Heart right ventricle (tissue), 16 donors: Measurements from ENCODE around the gene NRXN3. TPM values are rescaled to one million over a fixed set of nuclear protein-coding genes. Genes with fewer than 3 reads are reported as not detected.

Experiments used
- ATAC-seq, 8 donors: fragments of 200-7000 bp; cut with Tn5 transposase; one replicate each; pipeline ENCODE4 v1.9.1; 2020; ENCODE audit warnings: mild to moderate bottlenecking in 8 of 8, moderate library complexity in 8 of 8, moderate number of reproducible peaks in 1 of 8
- DNase-seq, 2 donors: peaks; one replicate each; pipeline ENCODE4 v3.0.0-alpha.2; 2020
- H3K27ac ChIP-seq, 10 donors: fragments of 200-600 bp; sonication (generic) in 2 of 10; one replicate each; pipeline versions ENCODE4 v1.5.0 to v1.8.0; 2020 to 2022; ENCODE audit warnings: mild to moderate bottlenecking in 3 of 10
- H3K27me3 ChIP-seq, 7 donors: fragments of 200-600 bp; one replicate each; pipeline ENCODE4 v1.8.0; 2021 to 2022; ENCODE audit warnings: mild to moderate bottlenecking in 2 of 7
- H3K36me3 ChIP-seq, 9 donors: fragments of 200-600 bp; sonication (generic) in 1 of 9; one replicate each; pipeline versions ENCODE4 v1.5.0 to v1.8.0; 2020 to 2022; ENCODE audit warnings: mild to moderate bottlenecking in 2 of 9
- H3K4me1 ChIP-seq, 9 donors: fragments of 200-600 bp; sonication (generic) in 1 of 9; one replicate each; pipeline versions ENCODE4 v1.5.0 to v1.8.0; 2020 to 2022; ENCODE audit warnings: mild to moderate bottlenecking in 4 of 9
- H3K4me3 ChIP-seq, 10 donors: fragments of 200-600 bp; sonication (generic) in 2 of 10; one replicate each; pipeline versions ENCODE4 v1.5.0 to v1.8.0; 2020 to 2022; ENCODE audit warnings: mild to moderate bottlenecking in 7 of 10, moderate library complexity in 2 of 10
- H3K9me3 ChIP-seq, 11 donors: fragments of 200-600 bp in 10 of 11; sonication (generic) in 2 of 11; one replicate each; pipeline versions ENCODE4 v1.5.0 to v1.8.0; 2013 to 2022; ENCODE audit warnings: mild to moderate bottlenecking in 2 of 11, control low read depth in 1 of 11, moderate library complexity in 1 of 11
- CTCF ChIP-seq, 9 donors: fragments of 200-600 bp; sonication (generic) in 2 of 9; IDR thresholded peaks; one replicate each; pipeline versions ENCODE4 v1.5.0 to v1.8.0; 2021 to 2022; ENCODE audit warnings: antibody characterized with exemption in 9 of 9, mild to moderate bottlenecking in 5 of 9, moderate library complexity in 1 of 9
- WGBS, 2 donors: extraction: QIAGEN DNeasy Blood & Tissue Kit; methylation state at CpG; one replicate each; pipeline ENCODE4 v1.1.7; 2013; ENCODE audit warnings: inconsistent platforms in 1 of 2; 5-methylcytosine and 5-hydroxymethylcytosine counted together
- intact Hi-C, 10 donors: fragments of 100-400 bp; cut with DNase I; formaldehyde crosslinking; loops; one replicate each; pipeline versions ENCODE4 v1.11.1 to v1.14.2; 2022
- polyA plus RNA-seq, 2 donors: library from polyadenylated mRNA; stranded (reverse); fragments of 200-250 nt; gene quantifications; one replicate each; pipeline ENCODE4 v1.2.3, GENCODE V29; 2013
- total RNA-seq, 10 donors: library from RNA; stranded (reverse); fragmentation: NEBNext Ultra II Directional in 3 of 10; extraction: Animal tissue kit (Norgen Biotek cat#: 25700) in 3 of 10; gene quantifications; one replicate each; pipeline versions ENCODE4 v1.2.1 to v1.2.4, GENCODE V29; 2021 to 2023
- donor health status: Arrhythmogenic right ventricular cardiomyopathy.
- donor health status: ischemic (EF 13 %, LVEDD 7.1; RV severe dilation, severe dysfunction).
- donor health status: healthy with polysubstance abuse.
- donor health status: DM: no; HTN: yes; CAD: no.
- donor health status: DM: no; HTN: no; CAD: no.
- donor health status: ischemic (EF 25% LVEDD 6.9; RV normal size, moderate dysfunction).
- donor health status: ischemic (EF 25% LVEDD 5.7; RV mildly dilated, moderate dysfunction).
- donor health status: healthy.
- donor health status: DM: yes; HTN: yes; CAD: no.
- donor health status: Ischemic cardiomyopathy.
- donor health status: ischemic (EF 35%, LVEDD 5.7; RV mildly dilated, moderate dysfunction).
- donor health status: nonischemic (EF 11% LVEDD 7.7; RV severe dilation, severe dysfunction).
- donor health status: DM: yes; HTN: yes; CAD: no.
- donor health status: PGD.
- donor health status: ischemic (EF 29% LVEDD 5.4; RV normal size, mild dysfunction).
- donor health status: nonischemic (EF 23%, LVEDD 6.1; RV moderate dilation, normal function).

The NRXN3 gene
- total and polyA plus RNA-seq, 12 donors = 0.23 to 1.8 (median 0.87) TPM

- H3K36me3 ChIP-seq = no peaks in the 10 kb centered on the region
- no peak for DNase-seq
- ATAC-seq = no peak
- intact Hi-C loops = no loop called here
- no peaks in the 10 kb centered on the region for H3K27me3 ChIP-seq
- no peak for TF ChIP-seq CTCF (IDR thresholded peaks at IDR 0.05)
- no peak overlapping the region for H3K27ac ChIP-seq
- peaks cover 0 to 4% (median 0%) of the 10 kb centered on the region in 11 donors for H3K9me3 ChIP-seq
- 82 to 91% methylated on average over 1 of the region's 1 CpG for WGBS, 2 donors
- no peak overlapping the region for H3K4me3 ChIP-seq
- H3K4me1 ChIP-seq = peaks cover 0 to 8% (median 0%) of the 10 kb centered on the region in 9 donors
These were observed 1417.7 kb downstream of the NRXN3 start for GRCh38 chr14:79587875-79588274.

GRCh38 chr14:79588398-79588797 is 1418.2 kb downstream of the NRXN3 start:
- Histone ChIP-seq H3K27ac (no peak overlapping the region), H3K27me3 (no peaks in the 10 kb centered on the region), H3K4me3 (no peak overlapping the region), H3K36me3 (no peaks in the 10 kb centered on the region), H3K4me1 (peaks cover 0 to 8% (median 0%) of the 10 kb centered on the region in 9 donors), H3K9me3 (peaks cover 0 to 4% (median 0%) of the 10 kb centered on the region in 11 donors)
- TF ChIP-seq CTCF (IDR thresholded peaks at IDR 0.05) = no peak
- ATAC-seq (no peak), DNase-seq (no peak)
- intact Hi-C loops = no loop called here
- 79 to 84% methylated on average over 2 of the region's 2 CpGs for WGBS, 2 donors

- H3K27me3 ChIP-seq = no peaks in the 10 kb centered on the region
- H3K27ac ChIP-seq = no peak overlapping the region
- no peak overlapping the region for H3K4me3 ChIP-seq
- intact Hi-C loops = no loop called here
- 71 to 88% methylated on average over 4 of the region's 4 CpGs for WGBS, 2 donors
- no peak for TF ChIP-seq CTCF (IDR thresholded peaks at IDR 0.05)
- no peaks in the 10 kb centered on the region for H3K4me1 ChIP-seq
- ATAC-seq (no peak), DNase-seq (no peak)
- no peaks in the 10 kb centered on the region for H3K36me3 ChIP-seq
- peaks cover 0 to 11% (median 0%) of the 10 kb centered on the region in 11 donors for H3K9me3 ChIP-seq
These were observed 1426.4 kb downstream of the NRXN3 start for GRCh38 chr14:79596551-79596950.

GRCh38 chr14:79597566-79597965 is 1427.4 kb downstream of the NRXN3 start:
- H3K9me3 ChIP-seq = peaks cover 0 to 11% (median 0%) of the 10 kb centered on the region in 11 donors
- H3K4me1 ChIP-seq = no peaks in the 10 kb centered on the region
- no peaks in the 10 kb centered on the region for H3K27me3 ChIP-seq
- no peak overlapping the region for H3K4me3 ChIP-seq
- TF ChIP-seq CTCF (IDR thresholded peaks at IDR 0.05) = no peak
- 95 to 96% methylated on average over 4 of the region's 4 CpGs for WGBS, 2 donors
- H3K36me3 ChIP-seq = no peaks in the 10 kb centered on the region
- H3K27ac ChIP-seq = no peak overlapping the region
- ATAC-seq (no peak), DNase-seq (no peak)
- intact Hi-C loops = no loop called here
